ENCODE results near the gene CYYR1. TPM values are rescaled to one million over a fixed set of nuclear protein-coding genes. Genes with fewer than 3 reads are reported as not detected.

The CYYR1 gene
- total and polyA plus RNA-seq, 2 donors (not counting 3 experiments of a cell fraction or from before 2014, with no cell fraction given): 13.2 to 25.7 TPM

GRCh38 chr21:26515257-26515656 is 57.8 kb downstream of the CYYR1 start:
- CTCF ChIA-PET: no interaction called here
- no peak overlapping the region for H2AFZ ChIP-seq (ENCODE audit: low read depth, low read length)
- H3K27me3 ChIP-seq (ENCODE audit: control insufficient read depth in 2 of 2, insufficient read depth in 2 of 2, low read length in 2 of 2): no peaks in the 10 kb centered on the region
- H3K79me2 ChIP-seq (ENCODE audit: control insufficient read depth, insufficient read depth, low read length): no peaks in the 10 kb centered on the region
- TF ChIP-seq EZH2 (IDR thresholded peaks at IDR 0.05; ENCODE audit: borderline replicate concordance, low read depth, low read length, severe bottlenecking): no peak
- TF ChIP-seq MYC (IDR thresholded peaks at IDR 0.05; ENCODE audit: low read depth, low read length): no peak
- TF ChIP-seq POLR2AphosphoS5 (IDR thresholded peaks at IDR 0.05; ENCODE audit: insufficient read depth, low read depth, low read length): no peak
- no peak for TF ChIP-seq JUN (IDR thresholded peaks at IDR 0.05; ENCODE audit: borderline replicate concordance, insufficient read depth, insufficient read length, low read depth)
- TF ChIP-seq MAX (IDR thresholded peaks at IDR 0.05; ENCODE audit: insufficient read depth, insufficient read length): no peak
- TF ChIP-seq FOS (IDR thresholded peaks at IDR 0.05; ENCODE audit: borderline replicate concordance, insufficient read depth, low read length): no peak
- TF ChIP-seq POLR2A (IDR thresholded peaks at IDR 0.05; ENCODE audit: low read depth, low read length): no peak
- no peak for TF ChIP-seq GATA2 (IDR thresholded peaks at IDR 0.05; ENCODE audit: insufficient read depth, insufficient read length, low read depth, low read length)
- no peak for TF ChIP-seq CTCF (IDR thresholded peaks at IDR 0.05; ENCODE audit: extremely low read depth in 1 of 2, insufficient read depth in 1 of 2, low read depth in 1 of 2, low read length in 2 of 2)
- H3K36me3 ChIP-seq (ENCODE audit: control insufficient read depth in 2 of 2, extremely low read depth in 1 of 2, insufficient read depth in 2 of 2, low read length in 2 of 2): no peaks in the 10 kb centered on the region
- FAIRE-seq (no peak), DNase-seq (ENCODE audit: low read depth, low spot score) (no peak)
- no peaks in the 10 kb centered on the region for H3K9me3 ChIP-seq (replicated peaks; ENCODE audit: control insufficient read depth, insufficient read depth, low read length)
- H3K9ac ChIP-seq (replicated peaks; ENCODE audit: extremely low read depth, insufficient read depth, low read length): no peak overlapping the region
- no peaks in the 10 kb centered on the region for H3K9me1 ChIP-seq (replicated peaks; ENCODE audit: control insufficient read depth, extremely low read depth, insufficient read depth, low read length)
- intact Hi-C loops (cut with micrococcal nuclease): no loop called here
- H3K4me1 ChIP-seq (ENCODE audit: control insufficient read depth, extremely low read depth, insufficient read depth, low read length): peaks cover 6% of the 10 kb centered on the region
- POLR2A ChIA-PET: no interaction called here
- no peaks in the 10 kb centered on the region for H4K20me1 ChIP-seq (replicated peaks; ENCODE audit: control insufficient read depth, extremely low read depth, insufficient read depth, low read length)
- no peak overlapping the region for H3K4me2 ChIP-seq (ENCODE audit: insufficient read depth, low read length)
- dilution Hi-C loops (cut with MboI; ENCODE audit: extremely low pct_ligation_motif_present, low sequenced_read_pairs): no loop called here
- H3K4me3 ChIP-seq (replicated peaks in 1 of 3; ENCODE audit: insufficient read depth in 1 of 3, low read depth in 1 of 3, low read length in 3 of 3): no peak overlapping the region
- H3K27ac ChIP-seq (ENCODE audit: insufficient read depth, low read depth, low read length): no peak overlapping the region
- BruUV-seq (replicated peaks): no TSS peak

Data from endothelial cell of umbilical vein (primary cell).